Measurements from ENCODE around the gene DNPH1.

The DNPH1 gene

DNA sequence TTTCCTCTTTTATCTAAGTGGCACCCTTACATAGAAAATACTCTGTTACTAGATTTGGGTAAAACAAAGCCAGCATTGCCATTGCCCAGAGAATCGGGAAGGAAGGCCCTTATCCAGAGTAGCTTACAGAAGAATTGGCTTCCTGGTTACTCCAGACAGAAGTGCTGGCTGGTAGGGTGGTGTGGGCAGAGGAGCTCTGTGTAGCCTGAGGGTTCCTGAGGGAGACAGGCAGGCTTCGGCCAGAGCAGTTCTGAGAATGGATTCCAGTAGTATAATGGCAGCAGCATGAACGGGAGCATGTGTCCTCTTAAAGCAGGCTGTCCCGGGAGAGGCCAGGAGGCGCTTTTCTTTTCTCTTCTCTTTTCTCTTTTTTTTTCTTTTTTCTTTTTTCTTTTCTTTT lies 35.4 kb downstream of the DNPH1 start:
- TF ChIP-seq ZBTB7A (IDR thresholded peaks at IDR 0.05; ENCODE audit: low read depth) (no peak), TAF1 (IDR thresholded peaks at IDR 0.05; ENCODE audit: low read depth) (no peak), YY1 (IDR thresholded peaks at IDR 0.05; ENCODE audit: low read depth) (no peak), NFIC (IDR thresholded peaks at IDR 0.05) (no peak), RAD21 (IDR thresholded peaks at IDR 0.05; ENCODE audit: low read depth) (no peak), EGR1 (IDR thresholded peaks at IDR 0.05) (no peak), TCF12 (IDR thresholded peaks at IDR 0.05; ENCODE audit: low read depth) (no peak), EP300 (IDR thresholded peaks at IDR 0.05; ENCODE audit: borderline replicate concordance) (no peak), CEBPB (IDR thresholded peaks at IDR 0.05) (no peak), CREB1 (IDR thresholded peaks at IDR 0.05; ENCODE audit: low read depth) (no peak), FOXM1 (IDR thresholded peaks at IDR 0.05; ENCODE audit: borderline replicate concordance, low read depth) (no peak), TEAD4 (IDR thresholded peaks at IDR 0.05) (no peak)
- TF ChIP-seq, protein P1, sequence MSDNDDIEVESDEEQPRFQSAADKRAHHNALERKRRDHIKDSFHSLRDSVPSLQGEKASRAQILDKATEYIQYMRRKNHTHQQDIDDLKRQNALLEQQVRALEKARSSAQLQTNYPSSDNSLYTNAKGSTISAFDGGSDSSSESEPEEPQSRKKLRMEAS (IDR thresholded peaks at IDR 0.05): no peak
- TF ChIP-seq, protein P2, sequence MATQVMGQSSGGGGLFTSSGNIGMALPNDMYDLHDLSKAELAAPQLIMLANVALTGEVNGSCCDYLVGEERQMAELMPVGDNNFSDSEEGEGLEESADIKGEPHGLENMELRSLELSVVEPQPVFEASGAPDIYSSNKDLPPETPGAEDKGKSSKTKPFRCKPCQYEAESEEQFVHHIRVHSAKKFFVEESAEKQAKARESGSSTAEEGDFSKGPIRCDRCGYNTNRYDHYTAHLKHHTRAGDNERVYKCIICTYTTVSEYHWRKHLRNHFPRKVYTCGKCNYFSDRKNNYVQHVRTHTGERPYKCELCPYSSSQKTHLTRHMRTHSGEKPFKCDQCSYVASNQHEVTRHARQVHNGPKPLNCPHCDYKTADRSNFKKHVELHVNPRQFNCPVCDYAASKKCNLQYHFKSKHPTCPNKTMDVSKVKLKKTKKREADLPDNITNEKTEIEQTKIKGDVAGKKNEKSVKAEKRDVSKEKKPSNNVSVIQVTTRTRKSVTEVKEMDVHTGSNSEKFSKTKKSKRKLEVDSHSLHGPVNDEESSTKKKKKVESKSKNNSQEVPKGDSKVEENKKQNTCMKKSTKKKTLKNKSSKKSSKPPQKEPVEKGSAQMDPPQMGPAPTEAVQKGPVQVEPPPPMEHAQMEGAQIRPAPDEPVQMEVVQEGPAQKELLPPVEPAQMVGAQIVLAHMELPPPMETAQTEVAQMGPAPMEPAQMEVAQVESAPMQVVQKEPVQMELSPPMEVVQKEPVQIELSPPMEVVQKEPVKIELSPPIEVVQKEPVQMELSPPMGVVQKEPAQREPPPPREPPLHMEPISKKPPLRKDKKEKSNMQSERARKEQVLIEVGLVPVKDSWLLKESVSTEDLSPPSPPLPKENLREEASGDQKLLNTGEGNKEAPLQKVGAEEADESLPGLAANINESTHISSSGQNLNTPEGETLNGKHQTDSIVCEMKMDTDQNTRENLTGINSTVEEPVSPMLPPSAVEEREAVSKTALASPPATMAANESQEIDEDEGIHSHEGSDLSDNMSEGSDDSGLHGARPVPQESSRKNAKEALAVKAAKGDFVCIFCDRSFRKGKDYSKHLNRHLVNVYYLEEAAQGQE (IDR thresholded peaks at IDR 0.05; ENCODE audit: low read depth): no peak
- TF ChIP-seq, protein P3, sequence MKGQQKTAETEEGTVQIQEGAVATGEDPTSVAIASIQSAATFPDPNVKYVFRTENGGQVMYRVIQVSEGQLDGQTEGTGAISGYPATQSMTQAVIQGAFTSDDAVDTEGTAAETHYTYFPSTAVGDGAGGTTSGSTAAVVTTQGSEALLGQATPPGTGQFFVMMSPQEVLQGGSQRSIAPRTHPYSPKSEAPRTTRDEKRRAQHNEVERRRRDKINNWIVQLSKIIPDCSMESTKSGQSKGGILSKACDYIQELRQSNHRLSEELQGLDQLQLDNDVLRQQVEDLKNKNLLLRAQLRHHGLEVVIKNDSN (IDR thresholded peaks at IDR 0.05): no peak

DNA sequence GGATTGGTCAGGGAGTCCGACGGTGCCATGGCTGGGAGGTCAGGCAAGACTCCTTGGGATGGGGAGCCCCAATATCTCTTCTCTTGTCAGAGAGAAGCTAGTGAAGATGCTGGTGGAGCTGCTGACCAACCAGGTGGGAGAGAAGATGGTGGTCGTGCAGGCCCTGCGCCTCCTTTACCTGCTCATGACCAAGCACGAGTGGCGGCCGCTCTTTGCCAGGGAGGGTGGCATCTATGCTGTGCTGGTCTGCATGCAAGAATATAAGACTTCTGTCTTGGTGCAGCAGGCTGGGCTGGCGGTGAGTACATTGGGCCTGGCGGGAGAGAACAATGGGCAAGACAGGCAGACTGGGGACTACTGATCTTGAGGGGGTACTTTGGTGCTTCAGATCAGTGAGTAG lies 36.4 kb downstream of the DNPH1 start:
- TF ChIP-seq ZBTB7A (IDR thresholded peaks at IDR 0.05; ENCODE audit: low read depth) (no peak), FOXM1 (IDR thresholded peaks at IDR 0.05; ENCODE audit: borderline replicate concordance, low read depth) (no peak), NFIC (IDR thresholded peaks at IDR 0.05) (no peak), RAD21 (IDR thresholded peaks at IDR 0.05; ENCODE audit: low read depth) (no peak), EGR1 (IDR thresholded peaks at IDR 0.05) (no peak), YY1 (IDR thresholded peaks at IDR 0.05; ENCODE audit: low read depth) (no peak), TAF1 (IDR thresholded peaks at IDR 0.05; ENCODE audit: low read depth) (no peak), CREB1 (IDR thresholded peaks at IDR 0.05; ENCODE audit: low read depth) (no peak), EP300 (IDR thresholded peaks at IDR 0.05; ENCODE audit: borderline replicate concordance) (no peak), TEAD4 (IDR thresholded peaks at IDR 0.05) (no peak), TCF12 (IDR thresholded peaks at IDR 0.05; ENCODE audit: low read depth) (no peak), CEBPB (IDR thresholded peaks at IDR 0.05) (no peak)
- TF ChIP-seq, protein P2 (IDR thresholded peaks at IDR 0.05; ENCODE audit: low read depth): no peak
- TF ChIP-seq, protein P3 (IDR thresholded peaks at IDR 0.05): no peak
- TF ChIP-seq, protein P1 (IDR thresholded peaks at IDR 0.05): no peak

DNA sequence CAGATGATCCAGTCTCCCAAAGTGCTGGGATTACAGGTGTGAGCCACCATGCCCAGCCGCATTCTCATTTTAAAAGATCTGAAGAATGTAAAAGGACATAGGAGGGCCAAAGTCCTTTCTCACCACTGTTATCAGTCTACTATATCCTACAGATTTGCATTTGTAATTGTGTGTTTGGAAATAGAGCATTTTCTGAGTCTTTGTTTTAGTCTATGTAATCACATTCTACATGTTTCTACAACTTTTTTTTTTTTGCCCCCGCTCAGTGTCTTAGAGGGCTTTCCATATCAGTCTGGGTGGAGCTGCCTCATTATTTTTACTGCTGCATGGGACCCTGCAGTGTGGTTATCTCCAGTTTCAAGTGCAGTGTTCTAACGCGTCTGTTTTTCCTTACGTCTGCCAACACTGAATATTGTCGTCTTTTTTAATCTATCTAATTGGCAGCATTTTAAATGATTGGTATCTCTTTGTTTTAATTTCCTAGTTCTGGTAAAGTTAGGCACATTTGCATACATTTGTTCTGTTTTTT lies 39.4 kb downstream of the DNPH1 start:
- TF ChIP-seq EP300 (IDR thresholded peaks at IDR 0.05; ENCODE audit: borderline replicate concordance): no peak
- TF ChIP-seq, protein P2 (IDR thresholded peaks at IDR 0.05; ENCODE audit: low read depth): no peak
- no peak for TF ChIP-seq TAF1 (IDR thresholded peaks at IDR 0.05; ENCODE audit: low read depth)
- TF ChIP-seq, protein P1 (IDR thresholded peaks at IDR 0.05): no peak
- no peak for TF ChIP-seq FOXM1 (IDR thresholded peaks at IDR 0.05; ENCODE audit: borderline replicate concordance, low read depth)
- no peak for TF ChIP-seq ZBTB7A (IDR thresholded peaks at IDR 0.05; ENCODE audit: low read depth)
- no peak for TF ChIP-seq RAD21 (IDR thresholded peaks at IDR 0.05; ENCODE audit: low read depth)
- TF ChIP-seq CREB1 (IDR thresholded peaks at IDR 0.05; ENCODE audit: low read depth): no peak

DNA sequence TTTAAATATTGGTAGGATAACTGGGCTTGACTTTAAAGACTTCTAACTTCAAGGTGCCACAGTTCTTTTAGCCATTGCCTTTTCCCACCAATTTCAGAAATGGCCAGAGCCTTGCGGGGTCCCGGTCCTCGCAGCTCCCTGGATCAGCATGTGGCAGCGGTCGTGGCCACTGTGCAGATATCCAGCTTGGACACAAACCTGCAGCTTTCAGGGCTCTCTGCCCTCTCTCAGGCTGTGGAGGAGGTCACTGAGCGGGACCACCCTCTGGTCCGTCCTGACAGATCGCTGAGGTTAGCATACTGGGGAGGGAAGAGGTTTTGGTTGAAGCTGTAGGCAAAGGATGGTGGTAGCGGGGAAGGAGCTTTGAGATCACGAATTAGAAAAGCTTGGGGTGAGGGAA lies 40.9 kb downstream of the DNPH1 start:
- no peak for TF ChIP-seq EGR1 (IDR thresholded peaks at IDR 0.05)
- TF ChIP-seq EP300 (IDR thresholded peaks at IDR 0.05; ENCODE audit: borderline replicate concordance): no peak
- no peak for TF ChIP-seq TAF1 (IDR thresholded peaks at IDR 0.05; ENCODE audit: low read depth)
- TF ChIP-seq, protein P2 (IDR thresholded peaks at IDR 0.05; ENCODE audit: low read depth): no peak
- no peak for TF ChIP-seq RAD21 (IDR thresholded peaks at IDR 0.05; ENCODE audit: low read depth)
- TF ChIP-seq FOXM1 (IDR thresholded peaks at IDR 0.05; ENCODE audit: borderline replicate concordance, low read depth): no peak
- TF ChIP-seq ZBTB7A (IDR thresholded peaks at IDR 0.05; ENCODE audit: low read depth): no peak
- TF ChIP-seq CREB1 (IDR thresholded peaks at IDR 0.05; ENCODE audit: low read depth): no peak
- TF ChIP-seq CEBPB (IDR thresholded peaks at IDR 0.05): no peak
- TF ChIP-seq, protein P3 (IDR thresholded peaks at IDR 0.05): no peak
- TF ChIP-seq TEAD4 (IDR thresholded peaks at IDR 0.05): no peak
- TF ChIP-seq, protein P1 (IDR thresholded peaks at IDR 0.05): no peak
- no peak for TF ChIP-seq YY1 (IDR thresholded peaks at IDR 0.05; ENCODE audit: low read depth)
- no peak for TF ChIP-seq TCF12 (IDR thresholded peaks at IDR 0.05; ENCODE audit: low read depth)
- TF ChIP-seq NFIC (IDR thresholded peaks at IDR 0.05): no peak
